SH-SY5Y (cell line): ENCODE results near the gene ABHD4.

ENCODE experiments used
- GATA2 ChIP-seq: IDR thresholded peaks from 2 replicates; pipeline ENCODE4 v1.6.1; 2011; ENCODE audit warnings: mild to moderate bottlenecking, low read depth, low read length
- GATA3 ChIP-seq: IDR thresholded peaks from 2 replicates; pipeline ENCODE4 v1.6.1; 2011; ENCODE audit warnings: low read depth, mild to moderate bottlenecking, low read length, moderate library complexity

ABHD4 gene

GRCh38 chr14:22557846-22558220 is 40.3 kb upstream of the ABHD4 start:
- TF ChIP-seq GATA2 = no peak
- TF ChIP-seq GATA3 = no peak

- TF ChIP-seq GATA3 (no peak), GATA2 (no peak)
These were observed 39.7 kb upstream of the ABHD4 start for GRCh38 chr14:22558221-22558913.

GRCh38 chr14:22559041-22559440 is 39.1 kb upstream of the ABHD4 start:
- TF ChIP-seq GATA2 = no peak
- no peak for TF ChIP-seq GATA3

- no peak for TF ChIP-seq GATA3
- no peak for TF ChIP-seq GATA2
These were observed 37.3 kb upstream of the ABHD4 start for GRCh38 chr14:22560662-22561365.

GRCh38 chr14:22561366-22561660 is 36.8 kb upstream of the ABHD4 start:
- TF ChIP-seq GATA3 (no peak), GATA2 (no peak)

- TF ChIP-seq GATA3 = no peak
These were observed 36.2 kb upstream of the ABHD4 start for GRCh38 chr14:22561661-22562579.

- no peak for TF ChIP-seq GATA2
- no peak for TF ChIP-seq GATA3
These were observed 34.1 kb upstream of the ABHD4 start for GRCh38 chr14:22563987-22564386.

- TF ChIP-seq GATA3 = no peak
- TF ChIP-seq GATA2 = no peak
These were observed 33.6 kb upstream of the ABHD4 start for GRCh38 chr14:22564463-22564862.

- no peak for TF ChIP-seq GATA3
- no peak for TF ChIP-seq GATA2
These were observed 32.6 kb upstream of the ABHD4 start for GRCh38 chr14:22565391-22565945.

GRCh38 chr14:22566845-22567244 is 31.3 kb upstream of the ABHD4 start:
- TF ChIP-seq GATA2 (no peak), GATA3 (no peak)

- no peak for TF ChIP-seq GATA2
- TF ChIP-seq GATA3 = no peak
These were observed 30.7 kb upstream of the ABHD4 start for GRCh38 chr14:22567437-22567836.

- no peak for TF ChIP-seq GATA3
- TF ChIP-seq GATA2 = no peak
These were observed 28.9 kb upstream of the ABHD4 start for GRCh38 chr14:22569106-22569736.

GRCh38 chr14:22569737-22570131 is 28.4 kb upstream of the ABHD4 start:
- TF ChIP-seq GATA2 = no peak
- no peak for TF ChIP-seq GATA3

GRCh38 chr14:22570132-22570949 is 27.8 kb upstream of the ABHD4 start:
- no peak for TF ChIP-seq GATA2
- no peak for TF ChIP-seq GATA3
